RWPE1 (cell line): ENCODE measurements around the gene STRA6.

ENCODE experiments used
- CTCF ChIA-PET: fragments of 350-600 bp; sonication (Branson Sonifier 250); formaldehyde crosslinking; extraction: SDS; loops from one replicate; lab custom pipeline; 2021; lab: Yijun Ruan, JAX
- POLR2A ChIA-PET: fragments of 400-600 bp; formaldehyde crosslinking; extraction: SDS; loops from one replicate; lab custom pipeline; 2020; ENCODE audit warnings: antibody characterized with exemption; ENCODE audit not compliant: low non-redundant PET; lab: Yijun Ruan, JAX
- DNase-seq: peaks from one replicate; pipeline ENCODE4 v3.0.0; 2012; ENCODE audit warnings: low spot score
- H3K27ac ChIP-seq: fragments of 450-650 bp; 2 replicates; pipeline ENCODE4 v1.5.1; 2017
- TF ChIP-seq, protein P1 (sequence below): fragments of 450-650 bp; conservative IDR thresholded peaks from 2 replicates; pipeline ENCODE4 v1.5.1; 2017; ENCODE audit warnings: low read depth, mild to moderate bottlenecking

STRA6 gene

GRCh38 chr15:74202452-74203401 lies at the start of gene STRA6:
Gene STRA6 (minus strand): TSS chr15:74202787. CDS start chr15:74202267, 520 bp downstream.
- no peak within 1 kb of the TSS for H3K27ac ChIP-seq
- DNase-seq = no peak
- ChIA-PET POLR2A (interaction anchor here (0.6 kb wide), 1 partner anchor 77 kb away, joined by 3 read pairs; no protein-coding TSS in a partner anchor), CTCF (interaction anchor here (0.6 kb wide), 3 partner anchors 138 to 568 kb away, joined by 3 to 7 read pairs (median 3); no protein-coding TSS in a partner anchor)
- TF ChIP-seq, protein P1, sequence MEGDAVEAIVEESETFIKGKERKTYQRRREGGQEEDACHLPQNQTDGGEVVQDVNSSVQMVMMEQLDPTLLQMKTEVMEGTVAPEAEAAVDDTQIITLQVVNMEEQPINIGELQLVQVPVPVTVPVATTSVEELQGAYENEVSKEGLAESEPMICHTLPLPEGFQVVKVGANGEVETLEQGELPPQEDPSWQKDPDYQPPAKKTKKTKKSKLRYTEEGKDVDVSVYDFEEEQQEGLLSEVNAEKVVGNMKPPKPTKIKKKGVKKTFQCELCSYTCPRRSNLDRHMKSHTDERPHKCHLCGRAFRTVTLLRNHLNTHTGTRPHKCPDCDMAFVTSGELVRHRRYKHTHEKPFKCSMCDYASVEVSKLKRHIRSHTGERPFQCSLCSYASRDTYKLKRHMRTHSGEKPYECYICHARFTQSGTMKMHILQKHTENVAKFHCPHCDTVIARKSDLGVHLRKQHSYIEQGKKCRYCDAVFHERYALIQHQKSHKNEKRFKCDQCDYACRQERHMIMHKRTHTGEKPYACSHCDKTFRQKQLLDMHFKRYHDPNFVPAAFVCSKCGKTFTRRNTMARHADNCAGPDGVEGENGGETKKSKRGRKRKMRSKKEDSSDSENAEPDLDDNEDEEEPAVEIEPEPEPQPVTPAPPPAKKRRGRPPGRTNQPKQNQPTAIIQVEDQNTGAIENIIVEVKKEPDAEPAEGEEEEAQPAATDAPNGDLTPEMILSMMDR = no peak

DNA sequence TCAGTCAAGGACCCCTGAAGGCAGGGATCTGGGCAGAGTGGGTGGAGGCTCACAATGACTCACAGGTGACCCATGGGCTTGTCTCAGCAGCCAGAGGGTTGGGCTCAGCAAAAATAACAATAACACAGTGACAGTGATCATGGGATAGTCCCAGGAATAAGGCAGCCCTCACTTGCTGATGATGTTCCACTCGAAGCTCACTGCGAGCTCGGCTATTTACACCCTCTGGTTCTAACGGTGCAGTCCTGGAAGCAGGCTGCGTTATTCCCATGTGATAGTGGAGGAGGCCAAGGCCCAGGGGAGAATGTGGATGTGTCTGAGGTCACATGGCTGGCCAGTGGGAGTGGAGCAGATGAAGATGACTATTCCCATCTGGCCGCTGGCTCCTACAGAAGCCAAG lies 49.7 kb upstream of the STRA6 start:
- DNase-seq = no peak
- CTCF ChIA-PET = interaction anchor here (0.6 kb wide), 1 partner anchor 25 kb away, joined by 3 read pairs; no protein-coding TSS in a partner anchor
- no peak overlapping the region for H3K27ac ChIP-seq
- POLR2A ChIA-PET = no interaction called here
- TF ChIP-seq, protein P1 = no peak

GRCh38 chr15:74251131-74251811 lies 48.7 kb upstream of the STRA6 start:
- POLR2A ChIA-PET = no interaction called here
- no peak overlapping the region for H3K27ac ChIP-seq
- DNase-seq = no peak
- CTCF ChIA-PET = interaction anchor here (0.7 kb wide), 1 partner anchor 207 kb away, joined by 3 read pairs; no protein-coding TSS in a partner anchor
- TF ChIP-seq, protein P1 = no peak

GRCh38 chr15:74250266-74250665 lies 47.7 kb upstream of the STRA6 start:
- POLR2A ChIA-PET = no interaction called here
- CTCF ChIA-PET = interaction anchor here (0.6 kb wide), 1 partner anchor 10 kb away, joined by 4 read pairs; no protein-coding TSS in a partner anchor
- H3K27ac ChIP-seq = no peak overlapping the region
- TF ChIP-seq, protein P1 = no peak
- no peak for DNase-seq

- ChIA-PET POLR2A (no interaction called here), CTCF (interaction anchor here (0.6 kb wide), 1 partner anchor 889 kb away, joined by 5 read pairs; no protein-coding TSS in a partner anchor)
- TF ChIP-seq, protein P1 = no peak
- DNase-seq = no peak
- H3K27ac ChIP-seq = no peak overlapping the region
Measured at GRCh38 chr15:74245342-74245931, 42.9 kb upstream of the STRA6 start.
